Hepatocyte (in vitro differentiated cells): ENCODE results near the gene DIP2C. TPM values are rescaled to one million over a fixed set of nuclear protein-coding genes. Genes with fewer than 3 reads are reported as not detected.

Experiments
- DNase-seq: peaks from one replicate; pipeline ENCODE4 v3.0.0-alpha.2; 2016; ENCODE audit warnings: low spot score
- H2AFZ ChIP-seq: fragments of 200-600 bp; sonication (generic); 2 replicates; pipeline ENCODE4 v1.6.0; 2016; ENCODE audit warnings: antibody characterized with exemption, mild to moderate bottlenecking
- H3K27ac ChIP-seq: fragments of 200-600 bp; sonication (generic); 2 replicates; pipeline ENCODE4 v1.5.1; 2016; ENCODE audit warnings: mild to moderate bottlenecking
- H3K27me3 ChIP-seq: fragments of 200-600 bp; sonication (generic); 2 replicates; pipeline ENCODE4 v1.6.1; 2016
- H3K36me3 ChIP-seq: fragments of 200-600 bp; sonication (generic); replicated peaks from 2 replicates; pipeline ENCODE4 v1.5.1; 2016; ENCODE audit warnings: low read depth; ENCODE audit not compliant: insufficient read depth
- H3K4me1 ChIP-seq: fragments of 200-600 bp; sonication (generic); 2 replicates; pipeline ENCODE4 v1.5.1; 2016; ENCODE audit warnings: mild to moderate bottlenecking, moderate library complexity; ENCODE audit not compliant: insufficient read depth
- H3K4me2 ChIP-seq: fragments of 200-600 bp; sonication (generic); 2 replicates; pipeline ENCODE4 v1.6.0; 2016
- H3K4me3 ChIP-seq: fragments of 200-600 bp; sonication (generic); 2 replicates; pipeline ENCODE4 v1.5.1; 2016; ENCODE audit warnings: mild to moderate bottlenecking
- H3K79me2 ChIP-seq: fragments of 200-600 bp; sonication (generic); 2 replicates; pipeline ENCODE4 v1.6.0; 2017; ENCODE audit warnings: mild to moderate bottlenecking
- H3K9me2 ChIP-seq: fragments of 200-600 bp; sonication (generic); replicated peaks from 2 replicates; pipeline ENCODE4 v1.6.0; 2017; ENCODE audit warnings: mild to moderate bottlenecking; ENCODE audit not compliant: insufficient read depth
- H3K9me3 ChIP-seq: fragments of 200-600 bp; sonication (generic); 2 replicates; pipeline ENCODE4 v1.5.1; 2016; ENCODE audit warnings: low read depth, mild to moderate bottlenecking
- H4K20me1 ChIP-seq: fragments of 200-600 bp; sonication (generic); 2 replicates; pipeline ENCODE4 v1.6.0; 2016; ENCODE audit warnings: mild to moderate bottlenecking; ENCODE audit not compliant: insufficient read depth, poor library complexity, severe bottlenecking
- CTCF ChIP-seq: fragments of 200-600 bp; sonication (generic); IDR thresholded peaks from 2 replicates; pipeline ENCODE4 v1.5.1; 2016; ENCODE audit warnings: antibody characterized with exemption, mild to moderate bottlenecking; ENCODE audit not compliant: poor library complexity
- EZH2 ChIP-seq: fragments of 200-600 bp; sonication (generic); IDR thresholded peaks from 2 replicates; pipeline ENCODE4 v1.6.1; 2016; ENCODE audit warnings: antibody characterized with exemption, mild to moderate bottlenecking, borderline replicate concordance
- EZH2phosphoT487 ChIP-seq: fragments of 200-600 bp; sonication (generic); IDR thresholded peaks from one replicate; pipeline ENCODE4 v1.6.1; 2018; ENCODE audit warnings: antibody characterized with exemption, mild to moderate bottlenecking, low read depth, moderate library complexity; ENCODE audit not compliant: unreplicated experiment, severe bottlenecking
- WGBS: methylation state at CpG from one replicate; pipeline ENCODE4 v1.1.6; 2016; ENCODE audit warnings: low lambda C conversion rate; ENCODE audit errors: missing lambda C conversion rate; 5-methylcytosine and 5-hydroxymethylcytosine counted together
- polyA plus RNA-seq: library from polyadenylated mRNA; unstranded; fragments of >200 nt; fragmentation: Nextera tagmentation; extraction: Ambion mirVana; gene quantifications from 2 replicates; pipeline ENCODE4 v1.2.1, GENCODE V29; 2016
- total RNA-seq: library from RNA; depleted of rRNA; stranded (reverse); fragments of >200 nt; gene quantifications from 2 replicates; pipeline ENCODE4 v1.2.3, GENCODE V29; 2014

The DIP2C gene
- total and polyA plus RNA-seq, 2 experiments from 2014 or later, result 11.1 to 12.8 TPM

- Histone ChIP-seq H3K27ac (no peak overlapping the region), H3K9me2 (no peaks in the 10 kb centered on the region), H2AFZ (no peak overlapping the region), H3K9me3 (no peaks in the 10 kb centered on the region), H3K79me2 (peaks cover 85% of the 10 kb centered on the region), H4K20me1 (peaks cover 47% of the 10 kb centered on the region), H3K27me3 (no peaks in the 10 kb centered on the region), H3K4me2 (no peak overlapping the region), H3K4me3 (no peak overlapping the region), H3K36me3 (no peaks in the 10 kb centered on the region), H3K4me1 (no peaks in the 10 kb centered on the region)
- WGBS, result 72% methylated on average over 11 of the region's 11 CpGs
- no peak for TF ChIP-seq CTCF
- no peak for TF ChIP-seq EZH2phosphoT487
- TF ChIP-seq EZH2, result no peak
- no peak for DNase-seq
Observed at GRCh38 chr10:600876-601659, 88.4 kb downstream of the DIP2C start.

DNA sequence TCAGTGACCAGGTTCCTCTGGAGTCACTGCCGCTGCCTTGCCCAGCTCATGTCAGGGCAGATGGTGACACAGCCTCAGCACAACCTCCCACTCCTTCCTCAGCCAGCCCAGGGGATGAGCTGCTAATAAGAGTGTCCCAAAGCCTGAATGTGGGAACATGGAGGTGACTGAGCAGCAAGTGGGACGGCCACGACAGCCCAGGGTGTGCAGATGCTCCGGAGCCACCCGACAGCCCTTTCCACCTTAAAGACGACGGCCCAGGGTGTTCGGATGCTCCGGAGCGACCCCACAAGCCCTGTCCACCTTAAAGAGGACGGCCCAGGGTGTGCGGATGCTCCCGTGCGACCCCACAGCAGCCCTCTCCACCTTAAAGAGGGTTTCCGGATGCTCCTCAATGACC, 89.2 kb downstream of the DIP2C start:
- no peak for TF ChIP-seq CTCF
- TF ChIP-seq EZH2, result no peak
- TF ChIP-seq EZH2phosphoT487, result no peak
- Histone ChIP-seq H2AFZ (no peak overlapping the region), H3K79me2 (peaks cover 84% of the 10 kb centered on the region), H3K9me2 (no peaks in the 10 kb centered on the region), H4K20me1 (peaks cover 43% of the 10 kb centered on the region), H3K27me3 (no peaks in the 10 kb centered on the region), H3K4me2 (no peak overlapping the region), H3K4me1 (no peaks in the 10 kb centered on the region), H3K36me3 (no peaks in the 10 kb centered on the region), H3K9me3 (no peaks in the 10 kb centered on the region), H3K4me3 (no peak overlapping the region), H3K27ac (no peak overlapping the region)
- DNase-seq, result no peak
- WGBS, result 96% methylated on average over 14 of the region's 15 CpGs

DNA sequence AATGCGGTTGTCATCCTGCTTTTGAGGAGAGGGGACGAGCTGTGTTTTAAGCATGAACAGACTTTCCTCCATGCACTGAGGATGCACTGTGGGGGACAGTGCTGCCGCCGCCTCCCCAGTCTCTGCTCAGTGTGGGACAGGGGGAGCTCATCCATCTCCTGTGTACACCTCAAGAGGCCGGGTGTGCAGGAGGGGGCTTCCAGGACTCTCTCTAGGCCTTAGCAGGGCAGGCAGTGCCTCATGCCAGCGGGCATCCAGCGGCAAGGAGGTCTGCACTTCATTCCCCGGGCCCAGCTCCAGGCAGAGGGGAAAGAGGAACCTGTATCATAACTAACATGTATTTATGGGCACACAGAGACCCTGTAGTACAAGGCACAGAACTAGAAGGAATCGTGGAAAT, 89.7 kb downstream of the DIP2C start:
- Histone ChIP-seq H4K20me1 (peaks cover 39% of the 10 kb centered on the region), H3K27ac (no peak overlapping the region), H3K9me2 (no peaks in the 10 kb centered on the region), H2AFZ (no peak overlapping the region), H3K36me3 (no peaks in the 10 kb centered on the region), H3K79me2 (peaks cover 83% of the 10 kb centered on the region), H3K4me1 (no peaks in the 10 kb centered on the region), H3K9me3 (no peaks in the 10 kb centered on the region), H3K4me3 (no peak overlapping the region), H3K4me2 (no peak overlapping the region), H3K27me3 (no peaks in the 10 kb centered on the region)
- 97% methylated on average over 9 of the region's 9 CpGs for whole genome bisulfite sequencing
- no peak for DNase-seq
- TF ChIP-seq CTCF (no peak), EZH2 (no peak), EZH2phosphoT487 (no peak)
